IMR-90 (cell line): ENCODE measurements around the gene RFPL2. TPM values are rescaled to one million over a fixed set of nuclear protein-coding genes. Genes with fewer than 3 reads are reported as not detected.

ENCODE experiments used
- ATAC-seq: fragments of 200-7000 bp; cut with Tn5 transposase; 2 replicates; pipeline ENCODE4 v1.9.1; 2020; ENCODE audit warnings: low read depth, mild to moderate bottlenecking, moderate library complexity
- BruUV-seq: library from RNA; stranded (reverse); fragments of 400-500 nt; replicated peaks from 2 replicates; lab custom pipeline; 2021; lab: Mats Ljungman, UMichigan
- CTCF ChIA-PET: fragments of 300-600 bp; formaldehyde crosslinking; extraction: SDS; loops from one replicate; lab custom pipeline; 2021; ENCODE audit warnings: antibody characterized with exemption; lab: Yijun Ruan, JAX
- POLR2A ChIA-PET: fragments of 300-600 bp; sonication (Branson Sonifier 250); formaldehyde crosslinking; loops from one replicate; lab custom pipeline; 2022; ENCODE audit warnings: antibody characterized with exemption; ENCODE audit not compliant: unreplicated experiment; lab: Charles Lee
- DNase-seq: peaks from one replicate; pipeline ENCODE4 v3.0.0; 2013
- H2AFZ ChIP-seq: replicated peaks from 2 replicates; pipeline ENCODE3; 2013; ENCODE audit warnings: low read length, mild to moderate bottlenecking; ENCODE audit not compliant: poor library complexity
- H2AK5ac ChIP-seq: 2 replicates; pipeline ENCODE4 v1.6.1; 2013; ENCODE audit warnings: low read depth, low read length, inconsistent platforms
- H2AK9ac ChIP-seq: replicated peaks from 2 replicates; pipeline ENCODE3; 2013; ENCODE audit warnings: mild to moderate bottlenecking, low read depth, low read length, moderate library complexity; ENCODE audit not compliant: poor library complexity
- H2BK120ac ChIP-seq: 2 replicates; pipeline ENCODE4 v1.6.1; 2013; ENCODE audit warnings: low read depth, low read length, inconsistent platforms
- H2BK15ac ChIP-seq: 3 replicates; pipeline ENCODE4 v1.6.1; 2013; ENCODE audit warnings: low read depth, low read length, inconsistent platforms
- H2BK20ac ChIP-seq: 2 replicates; pipeline ENCODE4 v1.6.1; 2013; ENCODE audit warnings: low read depth, mild to moderate bottlenecking, inconsistent platforms, low read length, moderate library complexity
- H2BK5ac ChIP-seq: 2 replicates; pipeline ENCODE4 v1.6.1; 2013; ENCODE audit warnings: mild to moderate bottlenecking, low read depth, low read length, inconsistent platforms; ENCODE audit not compliant: poor library complexity, severe bottlenecking
- H3K14ac ChIP-seq: replicated peaks from 2 replicates; pipeline ENCODE4 v1.6.1; 2013; ENCODE audit warnings: low read depth, low read length, inconsistent platforms
- H3K18ac ChIP-seq: 2 replicates; pipeline ENCODE4 v1.6.1; 2013; ENCODE audit warnings: low read depth, low read length, control low read depth
- H3K23ac ChIP-seq: 2 replicates; pipeline ENCODE4 v1.6.1; 2013; ENCODE audit warnings: low read depth, low read length, inconsistent platforms
- H3K27ac ChIP-seq: 2 replicates; pipeline ENCODE4 v1.5.1; 2013; ENCODE audit warnings: mild to moderate bottlenecking, control low read depth, low read length; ENCODE audit not compliant: insufficient read depth
- H3K27me3 ChIP-seq: 2 replicates; pipeline ENCODE4 v1.6.1; 2013; ENCODE audit warnings: low read length; ENCODE audit not compliant: control insufficient read depth, insufficient read depth
- H3K36me3 ChIP-seq: 2 replicates; pipeline ENCODE4 v1.6.1; 2013; ENCODE audit warnings: low read length, mixed read lengths; ENCODE audit not compliant: control insufficient read depth, insufficient read depth
- H3K4ac ChIP-seq: 2 replicates; pipeline ENCODE4 v1.6.1; 2013; ENCODE audit warnings: low read depth, low read length, inconsistent platforms
- H3K4me1 ChIP-seq: 2 replicates; pipeline ENCODE4 v1.6.1; 2013; ENCODE audit warnings: low read length, mixed read lengths; ENCODE audit not compliant: control insufficient read depth, insufficient read depth
- H3K4me2 ChIP-seq: 2 replicates; pipeline ENCODE4 v1.6.1; 2013; ENCODE audit warnings: low read depth, mild to moderate bottlenecking, control low read depth, low read length, moderate library complexity
- H3K4me3 ChIP-seq: 2 replicates; pipeline ENCODE4 v1.5.1; 2013; ENCODE audit warnings: low read depth, mild to moderate bottlenecking, control low read depth, low read length, moderate library complexity; ENCODE audit not compliant: insufficient read depth
- H3K56ac ChIP-seq: 2 replicates; pipeline ENCODE4 v1.6.1; 2013; ENCODE audit warnings: low read length, inconsistent platforms; ENCODE audit not compliant: insufficient read depth; ENCODE audit errors: extremely low read depth
- H3K79me1 ChIP-seq, 2 experiments: 2 replicates each; pipeline ENCODE4 v1.6.1; 2013; ENCODE audit warnings: low read length in 2 of 2, inconsistent platforms in 1 of 2, low read depth in 1 of 2
- H3K9ac ChIP-seq: 2 replicates; pipeline ENCODE4 v1.6.1; 2013; ENCODE audit warnings: low read depth, low read length, control low read depth
- H3K9me1 ChIP-seq: 2 replicates; pipeline ENCODE4 v1.6.1; 2013; ENCODE audit warnings: low read length, inconsistent platforms; ENCODE audit not compliant: insufficient read depth
- H3K9me3 ChIP-seq: 2 replicates; pipeline ENCODE4 v1.6.1; 2013; ENCODE audit warnings: low read length; ENCODE audit not compliant: control insufficient read depth, insufficient read depth
- H4K20me1 ChIP-seq: 2 replicates; pipeline ENCODE4 v1.6.1; 2013; ENCODE audit warnings: low read length, inconsistent platforms; ENCODE audit not compliant: insufficient read depth
- H4K5ac ChIP-seq: 2 replicates; pipeline ENCODE4 v1.6.1; 2013; ENCODE audit warnings: mild to moderate bottlenecking, low read depth, low read length, control low read depth
- H4K8ac ChIP-seq, 2 experiments: 2 replicates each; pipeline ENCODE4 v1.6.1; 2013; ENCODE audit warnings: low read depth in 2 of 2, low read length in 2 of 2, control low read depth in 1 of 2, inconsistent platforms in 1 of 2
- H4K91ac ChIP-seq: 2 replicates; pipeline ENCODE4 v1.6.1; 2013; ENCODE audit warnings: low read depth, low read length, inconsistent platforms; ENCODE audit not compliant: insufficient read depth
- BHLHE40 ChIP-seq: fragments of 150-350 bp; IDR thresholded peaks from 2 replicates; pipeline ENCODE4 v1.6.1; 2016; ENCODE audit warnings: mild to moderate bottlenecking, low read depth, low read length
- CEBPB ChIP-seq: IDR thresholded peaks from 2 replicates; pipeline ENCODE4 v1.6.1; 2012; ENCODE audit warnings: low read depth, low read length, improper control_type of control experiment
- CHD1 ChIP-seq: IDR thresholded peaks from 2 replicates; pipeline ENCODE4 v1.6.1; 2012; ENCODE audit warnings: low read depth, low read length, improper control_type of control experiment
- CTCF ChIP-seq: conservative IDR thresholded peaks from 2 replicates; pipeline ENCODE4 v1.5.1; 2012; ENCODE audit warnings: mild to moderate bottlenecking, low read depth, low read length, improper control_type of control experiment
- ELK1 ChIP-seq: fragments of 150-350 bp; IDR thresholded peaks from 2 replicates; pipeline ENCODE4 v1.6.1; 2016; ENCODE audit warnings: low read depth, mild to moderate bottlenecking, low read length, moderate library complexity, borderline replicate concordance
- FOS ChIP-seq: fragments of 150-350 bp; IDR thresholded peaks from 2 replicates; pipeline ENCODE4 v1.6.1; 2016; ENCODE audit warnings: low read depth, low read length
- MAFK ChIP-seq: IDR thresholded peaks from 2 replicates; pipeline ENCODE4 v1.6.1; 2012; ENCODE audit warnings: low read depth, low read length, improper control_type of control experiment
- MAZ ChIP-seq: IDR thresholded peaks from 2 replicates; pipeline ENCODE4 v1.6.1; 2012; ENCODE audit warnings: low read depth, mild to moderate bottlenecking, low read length, improper control_type of control experiment, moderate library complexity, borderline replicate concordance
- MXI1 ChIP-seq: IDR thresholded peaks from 2 replicates; pipeline ENCODE4 v1.6.1; 2012; ENCODE audit warnings: low read depth, mild to moderate bottlenecking, low read length, moderate library complexity, borderline replicate concordance
- RAD21 ChIP-seq: IDR thresholded peaks from 2 replicates; pipeline ENCODE4 v1.6.1; 2012; ENCODE audit warnings: low read length, improper control_type of control experiment
- RFX5 ChIP-seq: IDR thresholded peaks from 2 replicates; pipeline ENCODE4 v1.8.0; 2012; ENCODE audit warnings: low read depth, mild to moderate bottlenecking, low read length, moderate library complexity
- SMC3 ChIP-seq: fragments of 150-350 bp; IDR thresholded peaks from 2 replicates; pipeline ENCODE4 v1.6.1; 2016; ENCODE audit warnings: low read depth, mild to moderate bottlenecking, antibody characterized with exemption, low read length, moderate library complexity
- USF2 ChIP-seq: fragments of 150-350 bp; IDR thresholded peaks from 2 replicates; pipeline ENCODE4 v1.6.1; 2017; ENCODE audit warnings: mild to moderate bottlenecking, antibody characterized with exemption, low read length, low read depth
- WGBS, 2 experiments: methylation state at CpG; one replicate each; pipeline versions ENCODE4 v1.1.5 to v1.1.7; 2013; ENCODE audit warnings: missing lambda C conversion rate in 2 of 2; ENCODE audit not compliant: insufficient read length in 1 of 2; ENCODE audit errors: extremely low coverage in 2 of 2; 5-methylcytosine and 5-hydroxymethylcytosine counted together
- dilution Hi-C: fragments of 300-500 bp; cut with HindIII; formaldehyde crosslinking; loops from one replicate; pipeline ENCODE4 v1.14.3; 2018; ENCODE audit warnings: low sequenced_read_pairs; ENCODE audit not compliant: unreplicated experiment
- in situ Hi-C: fragments of 300-500 bp; cut with MboI; formaldehyde crosslinking; loops from 3 replicates; pipeline ENCODE4 v1.14.3; 2019; ENCODE audit warnings: low sequenced_read_pairs, inconsistent platforms, mixed read lengths
- intact Hi-C: fragments of 100-400 bp; cut with micrococcal nuclease; formaldehyde crosslinking; loops from 2 replicates; pipeline ENCODE4 v1.10.0; 2022
- polyA plus RNA-seq, 3 experiments: library from polyadenylated mRNA; depleted of rRNA; stranded (reverse); fragments of >200 nt; gene quantifications; 2 replicates each; pipeline ENCODE4 v1.2.3, GENCODE V29; 2012; ENCODE audit warnings: low replicate concordance in 1 of 3
- total RNA-seq: library from RNA; depleted of rRNA; stranded (reverse); fragments of >200 nt; gene quantifications from 2 replicates; pipeline ENCODE4 v1.2.3, GENCODE V29; 2012

The RFPL2 gene
- total and polyA plus RNA-seq, 2 of the 4 experiments (the other 2 are of a cell fraction), result not detected

GRCh38 chr22:32232191-32232830 is 27.4 kb upstream of the RFPL2 start:
- Histone ChIP-seq H3K23ac (no peak overlapping the region), H3K9ac (no peak overlapping the region), H3K4ac (no peak overlapping the region), H4K8ac (no peak overlapping the region), H3K14ac (no peak overlapping the region), H4K5ac (no peak overlapping the region), H3K56ac (no peak overlapping the region), H3K9me3 (no peaks in the 10 kb centered on the region), H3K9me1 (no peaks in the 10 kb centered on the region), H3K4me1 (no peaks in the 10 kb centered on the region), H3K18ac (no peak overlapping the region), H3K4me3 (no peak overlapping the region), H2BK20ac (no peak overlapping the region), H2BK120ac (no peak overlapping the region), H3K36me3 (no peaks in the 10 kb centered on the region), H3K27ac (no peak overlapping the region), H3K4me2 (no peak overlapping the region), H4K20me1 (no peaks in the 10 kb centered on the region), H2AK5ac (no peak overlapping the region), H3K79me1 (no peaks in the 10 kb centered on the region), H3K27me3 (no peaks in the 10 kb centered on the region), H4K91ac (no peak overlapping the region), H2AK9ac (no peak overlapping the region), H2BK15ac (no peak overlapping the region), H2BK5ac (no peak overlapping the region), H2AFZ (no peak overlapping the region)
- DNase-seq (no peak), ATAC-seq (no peak)
- intact Hi-C loops (no loop called here), in situ Hi-C loops (no loop called here), dilution Hi-C loops (no loop called here)
- POLR2A ChIA-PET, result no interaction called here
- WGBS, 2 experiments, result 33% methylated on average over 1 of the region's 5 CpGs; no CpG with 5 or more reads in 1 of the 2 experiments
- no TSS peak for BruUV-seq
- CTCF ChIA-PET, result no interaction called here
- no peak for TF ChIP-seq MXI1
- no peak for TF ChIP-seq CEBPB
- TF ChIP-seq FOS, result no peak
- TF ChIP-seq USF2, result no peak
- no peak for TF ChIP-seq MAZ
- TF ChIP-seq MAFK, result no peak
- no peak for TF ChIP-seq CHD1
- TF ChIP-seq SMC3, result no peak
- no peak for TF ChIP-seq ELK1
- no peak for TF ChIP-seq RFX5
- TF ChIP-seq CTCF, result no peak
- no peak for TF ChIP-seq RAD21
- TF ChIP-seq BHLHE40, result no peak
